ENCODE data around the gene TFAP2E. TPM values are rescaled to one million over a fixed set of nuclear protein-coding genes. Genes with fewer than 3 reads are reported as not detected.

Gene TFAP2E
- total RNA-seq, 1 experiment from 2014 or later: 0.72 TPM

DNA sequence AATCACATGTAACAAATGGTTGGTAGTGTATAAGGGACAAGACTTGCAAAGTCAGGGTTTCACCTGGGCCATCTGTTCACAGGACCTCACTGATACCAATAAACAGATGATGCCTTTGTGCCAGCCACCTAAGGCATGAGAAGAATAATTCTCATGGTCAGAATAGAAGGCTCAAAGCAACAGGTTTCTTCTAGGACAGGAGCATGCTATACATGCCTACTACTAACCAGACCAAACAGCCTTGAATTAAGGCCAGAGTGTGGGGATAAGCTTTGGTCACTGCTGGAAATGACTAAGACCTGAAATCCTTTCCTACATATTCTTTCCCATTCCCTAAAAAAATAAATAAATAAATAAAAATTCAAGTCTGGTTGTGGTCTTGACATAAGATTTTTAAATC is 50.7 kb downstream of the TFAP2E start:
- H3K36me3 ChIP-seq (ENCODE audit: low read depth): peaks cover 25% of the 10 kb centered on the region
- H4K20me1 ChIP-seq (ENCODE audit: insufficient read depth): peaks cover 80% of the 10 kb centered on the region
- intact Hi-C loops (cut with micrococcal nuclease; ENCODE audit: unreplicated experiment): no loop called here

DNA sequence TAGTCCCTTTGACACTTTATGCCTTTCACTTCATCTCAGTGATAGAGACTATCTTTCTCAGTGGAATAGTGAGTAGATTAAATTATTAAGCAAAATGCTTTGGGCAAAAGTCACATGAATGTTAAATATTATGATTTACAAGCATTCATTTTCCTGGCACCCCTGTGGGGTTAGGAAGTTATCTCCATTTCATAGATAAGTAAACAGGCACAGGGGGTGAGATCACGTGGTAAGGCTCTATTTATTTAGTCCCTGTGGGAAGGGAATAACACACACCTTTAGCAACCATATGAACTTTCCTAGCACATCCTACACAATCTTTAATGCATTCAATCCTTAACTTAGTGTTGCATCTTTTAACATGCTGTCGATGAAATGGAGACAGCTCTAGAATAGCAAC is 55.9 kb downstream of the TFAP2E start:
- H3K4me1 ChIP-seq (replicated peaks; ENCODE audit: insufficient read depth): no peaks in the 10 kb centered on the region
- no peak overlapping the region for H3K27ac ChIP-seq
- no peaks in the 10 kb centered on the region for H3K27me3 ChIP-seq (ENCODE audit: insufficient read depth, low read depth)
- H3F3A ChIP-seq (ENCODE audit: insufficient read depth, low read depth): peaks cover 3% of the 10 kb centered on the region; the same call in 1 of the 2 replicates
- H3K9me3 ChIP-seq (ENCODE audit: insufficient read depth, low read depth): no peaks in the 10 kb centered on the region
- intact Hi-C loops (cut with micrococcal nuclease; ENCODE audit: unreplicated experiment): no loop called here
- no peak overlapping the region for H3K4me3 ChIP-seq
- H3K36me3 ChIP-seq (ENCODE audit: low read depth): peaks cover 46% of the 10 kb centered on the region
- CTCF ChIA-PET: interaction anchor here (0.7 kb wide), 1 partner anchor 98 kb away, joined by 4 read pairs; no protein-coding TSS in a partner anchor
- no peaks in the 10 kb centered on the region for H3K9me2 ChIP-seq (ENCODE audit: insufficient read depth)
- H2AFZ ChIP-seq: no peak overlapping the region
- no peak for DNase-seq
- H3K79me2 ChIP-seq (ENCODE audit: low read depth): peaks cover 31% of the 10 kb centered on the region
- no peak overlapping the region for H3K4me2 ChIP-seq
- POLR2A ChIA-PET (ENCODE audit: unreplicated experiment): interaction anchor here (0.7 kb wide), 1 partner anchor 9 kb away, joined by 7 read pairs; no protein-coding TSS in a partner anchor
- no peak for TF ChIP-seq EZH2 (IDR thresholded peaks at IDR 0.05; ENCODE audit: low read depth)
- TF ChIP-seq, protein P1, sequence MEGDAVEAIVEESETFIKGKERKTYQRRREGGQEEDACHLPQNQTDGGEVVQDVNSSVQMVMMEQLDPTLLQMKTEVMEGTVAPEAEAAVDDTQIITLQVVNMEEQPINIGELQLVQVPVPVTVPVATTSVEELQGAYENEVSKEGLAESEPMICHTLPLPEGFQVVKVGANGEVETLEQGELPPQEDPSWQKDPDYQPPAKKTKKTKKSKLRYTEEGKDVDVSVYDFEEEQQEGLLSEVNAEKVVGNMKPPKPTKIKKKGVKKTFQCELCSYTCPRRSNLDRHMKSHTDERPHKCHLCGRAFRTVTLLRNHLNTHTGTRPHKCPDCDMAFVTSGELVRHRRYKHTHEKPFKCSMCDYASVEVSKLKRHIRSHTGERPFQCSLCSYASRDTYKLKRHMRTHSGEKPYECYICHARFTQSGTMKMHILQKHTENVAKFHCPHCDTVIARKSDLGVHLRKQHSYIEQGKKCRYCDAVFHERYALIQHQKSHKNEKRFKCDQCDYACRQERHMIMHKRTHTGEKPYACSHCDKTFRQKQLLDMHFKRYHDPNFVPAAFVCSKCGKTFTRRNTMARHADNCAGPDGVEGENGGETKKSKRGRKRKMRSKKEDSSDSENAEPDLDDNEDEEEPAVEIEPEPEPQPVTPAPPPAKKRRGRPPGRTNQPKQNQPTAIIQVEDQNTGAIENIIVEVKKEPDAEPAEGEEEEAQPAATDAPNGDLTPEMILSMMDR (conservative IDR thresholded peaks at IDR 0.05): no peak
- BruUV-seq (replicated peaks): no TSS peak
- peaks cover 57% of the 10 kb centered on the region for H4K20me1 ChIP-seq (ENCODE audit: insufficient read depth)

More for the DNA sequence above, 50.7 kb downstream of the TFAP2E start:
- POLR2A ChIA-PET (ENCODE audit: unreplicated experiment): no interaction called here
- Histone ChIP-seq H3K79me2 (ENCODE audit: low read depth) (peaks cover 44% of the 10 kb centered on the region), H3F3A (ENCODE audit: insufficient read depth, low read depth) (peaks cover 5% of the 10 kb centered on the region; the same call in 1 of the 2 replicates), H3K4me3 (no peak overlapping the region), H3K4me1 (replicated peaks; ENCODE audit: insufficient read depth) (no peaks in the 10 kb centered on the region), H3K4me2 (no peak overlapping the region), H3K27ac (no peak overlapping the region), H3K27me3 (ENCODE audit: insufficient read depth, low read depth) (no peaks in the 10 kb centered on the region), H3K9me3 (ENCODE audit: insufficient read depth, low read depth) (no peaks in the 10 kb centered on the region), H3K9me2 (ENCODE audit: insufficient read depth) (no peaks in the 10 kb centered on the region), H2AFZ (no peak overlapping the region)
- TF ChIP-seq, protein P1 (conservative IDR thresholded peaks at IDR 0.05): no peak
- CTCF ChIA-PET: no interaction called here
- DNase-seq: no peak
- no TSS peak for BruUV-seq (replicated peaks)

DNA sequence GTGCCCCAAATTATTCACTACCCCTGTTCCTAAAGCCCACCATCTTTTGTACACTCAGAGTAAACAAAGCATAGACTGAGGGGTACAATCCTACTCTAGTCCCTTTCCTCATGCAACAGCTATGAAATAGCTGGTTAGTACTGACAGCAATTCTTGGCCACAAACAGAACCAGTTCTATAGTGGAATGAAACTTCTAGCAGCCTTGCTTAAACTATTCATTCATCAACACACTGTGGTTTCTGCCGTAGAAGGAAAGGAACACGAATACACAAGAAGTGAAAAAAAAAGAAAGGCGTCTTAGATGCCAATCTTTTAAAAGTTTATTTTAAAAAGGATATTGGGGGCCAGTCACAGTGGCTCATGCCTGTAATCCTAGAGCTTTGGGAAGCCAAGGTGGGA is 58.3 kb downstream of the TFAP2E start:
- Histone ChIP-seq H3F3A (ENCODE audit: insufficient read depth, low read depth) (0 out of 2 replicates have a peak, but pooled peaks cover 3% of the 10 kb centered on the region), H3K36me3 (ENCODE audit: low read depth) (peaks cover 51% of the 10 kb centered on the region), H3K4me3 (no peak overlapping the region), H3K4me2 (no peak overlapping the region), H4K20me1 (ENCODE audit: insufficient read depth) (peaks cover 44% of the 10 kb centered on the region), H2AFZ (no peak overlapping the region), H3K27me3 (ENCODE audit: insufficient read depth, low read depth) (no peaks in the 10 kb centered on the region), H3K79me2 (ENCODE audit: low read depth) (peaks cover 38% of the 10 kb centered on the region), H3K9me3 (ENCODE audit: insufficient read depth, low read depth) (no peaks in the 10 kb centered on the region), H3K4me1 (replicated peaks; ENCODE audit: insufficient read depth) (no peaks in the 10 kb centered on the region), H3K9me2 (ENCODE audit: insufficient read depth) (no peaks in the 10 kb centered on the region), H3K27ac (no peak overlapping the region)
- intact Hi-C loops (cut with micrococcal nuclease; ENCODE audit: unreplicated experiment): no loop called here
- POLR2A ChIA-PET (ENCODE audit: unreplicated experiment): no interaction called here
- CTCF ChIA-PET: no interaction called here
- BruUV-seq (replicated peaks): no TSS peak
- no peak for TF ChIP-seq EZH2 (IDR thresholded peaks at IDR 0.05; ENCODE audit: low read depth)
- TF ChIP-seq, protein P1 (conservative IDR thresholded peaks at IDR 0.05): no peak
- DNase-seq: no peak

Measured in PC-9 (cell line).